Measurements from ENCODE around the gene CFAP74. TPM values are rescaled to one million over a fixed set of nuclear protein-coding genes. Genes with fewer than 3 reads are reported as not detected.

CFAP74 gene
- total RNA-seq, 3 donors from 2014 or later = 0.29 to 0.98 TPM; not detected in 1

DNA sequence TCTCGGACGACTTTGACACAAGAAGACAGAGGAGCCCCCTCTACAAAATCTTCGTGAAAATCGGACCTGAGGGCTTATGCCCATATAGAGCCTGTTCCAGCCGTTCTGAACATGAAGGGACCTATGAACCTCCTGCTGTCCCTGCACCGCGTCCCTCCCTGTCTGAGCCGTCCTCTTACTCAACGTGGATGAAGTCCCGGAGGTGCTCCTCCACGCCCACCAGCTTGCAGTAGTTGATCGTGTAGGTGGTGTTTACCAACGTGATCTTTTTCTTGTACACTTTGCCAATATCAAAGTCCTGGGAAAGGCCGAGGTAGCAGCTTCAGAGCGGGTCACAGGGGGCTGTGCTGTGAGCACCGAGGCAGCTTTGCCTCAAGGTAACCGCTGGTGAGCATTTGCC is 40.0 kb downstream of the CFAP74 start:
- Histone ChIP-seq H3K36me3 (no peaks in the 10 kb centered on the region), H3K9me3 (no peaks in the 10 kb centered on the region), H3K4me3 (no peak overlapping the region), H3K27ac (no peak overlapping the region), H3K27me3 (peaks cover 0 to 50% of the 10 kb centered on the region in 2 donors), H3K4me1 (peaks cover 0 to 5% of the 10 kb centered on the region in 2 donors)
- intact Hi-C loops (cut with DNase I; ENCODE audit: low total_unique reads) = no loop called here
- DNase-seq (ENCODE audit: low spot score in 2 of 2) = no peak
- TF ChIP-seq POLR2AphosphoS5 (IDR thresholded peaks at IDR 0.05) (no peak), POLR2A (IDR thresholded peaks at IDR 0.05) (no peak)
- TF ChIP-seq, protein P1, sequence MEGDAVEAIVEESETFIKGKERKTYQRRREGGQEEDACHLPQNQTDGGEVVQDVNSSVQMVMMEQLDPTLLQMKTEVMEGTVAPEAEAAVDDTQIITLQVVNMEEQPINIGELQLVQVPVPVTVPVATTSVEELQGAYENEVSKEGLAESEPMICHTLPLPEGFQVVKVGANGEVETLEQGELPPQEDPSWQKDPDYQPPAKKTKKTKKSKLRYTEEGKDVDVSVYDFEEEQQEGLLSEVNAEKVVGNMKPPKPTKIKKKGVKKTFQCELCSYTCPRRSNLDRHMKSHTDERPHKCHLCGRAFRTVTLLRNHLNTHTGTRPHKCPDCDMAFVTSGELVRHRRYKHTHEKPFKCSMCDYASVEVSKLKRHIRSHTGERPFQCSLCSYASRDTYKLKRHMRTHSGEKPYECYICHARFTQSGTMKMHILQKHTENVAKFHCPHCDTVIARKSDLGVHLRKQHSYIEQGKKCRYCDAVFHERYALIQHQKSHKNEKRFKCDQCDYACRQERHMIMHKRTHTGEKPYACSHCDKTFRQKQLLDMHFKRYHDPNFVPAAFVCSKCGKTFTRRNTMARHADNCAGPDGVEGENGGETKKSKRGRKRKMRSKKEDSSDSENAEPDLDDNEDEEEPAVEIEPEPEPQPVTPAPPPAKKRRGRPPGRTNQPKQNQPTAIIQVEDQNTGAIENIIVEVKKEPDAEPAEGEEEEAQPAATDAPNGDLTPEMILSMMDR (IDR thresholded peaks at IDR 0.05) = no peak

DNA sequence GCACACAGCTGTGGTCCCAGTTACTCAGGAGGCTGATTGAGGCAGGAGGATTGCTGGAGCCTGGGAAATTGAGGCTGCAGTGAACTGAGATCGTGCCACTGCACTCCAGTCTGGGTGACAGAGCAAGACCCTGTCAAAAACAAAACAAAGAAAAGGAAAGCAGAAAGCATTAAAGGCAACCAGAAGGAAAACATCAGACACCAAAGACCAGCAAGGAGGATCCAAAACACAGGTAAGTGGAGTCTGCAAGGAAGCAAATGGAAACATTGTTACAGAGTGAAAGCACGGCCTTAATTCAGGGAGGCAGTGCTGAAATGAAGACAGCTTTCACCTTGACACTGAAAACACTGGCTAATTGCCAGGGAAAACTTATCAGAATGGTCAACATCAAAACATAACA is 40.8 kb downstream of the CFAP74 start:
- no peak for DNase-seq (ENCODE audit: low spot score in 2 of 2)
- intact Hi-C loops (cut with DNase I; ENCODE audit: low total_unique reads) = no loop called here
- Histone ChIP-seq H3K9me3 (no peaks in the 10 kb centered on the region), H3K4me1 (peaks cover 0 to 5% of the 10 kb centered on the region in 2 donors), H3K27me3 (peaks cover 0 to 57% of the 10 kb centered on the region in 2 donors), H3K27ac (no peak overlapping the region), H3K36me3 (no peaks in the 10 kb centered on the region), H3K4me3 (no peak overlapping the region)
- TF ChIP-seq POLR2A (IDR thresholded peaks at IDR 0.05) = no peak
- TF ChIP-seq POLR2AphosphoS5 (IDR thresholded peaks at IDR 0.05) = no peak
- TF ChIP-seq, protein P1 (IDR thresholded peaks at IDR 0.05) = no peak

DNA sequence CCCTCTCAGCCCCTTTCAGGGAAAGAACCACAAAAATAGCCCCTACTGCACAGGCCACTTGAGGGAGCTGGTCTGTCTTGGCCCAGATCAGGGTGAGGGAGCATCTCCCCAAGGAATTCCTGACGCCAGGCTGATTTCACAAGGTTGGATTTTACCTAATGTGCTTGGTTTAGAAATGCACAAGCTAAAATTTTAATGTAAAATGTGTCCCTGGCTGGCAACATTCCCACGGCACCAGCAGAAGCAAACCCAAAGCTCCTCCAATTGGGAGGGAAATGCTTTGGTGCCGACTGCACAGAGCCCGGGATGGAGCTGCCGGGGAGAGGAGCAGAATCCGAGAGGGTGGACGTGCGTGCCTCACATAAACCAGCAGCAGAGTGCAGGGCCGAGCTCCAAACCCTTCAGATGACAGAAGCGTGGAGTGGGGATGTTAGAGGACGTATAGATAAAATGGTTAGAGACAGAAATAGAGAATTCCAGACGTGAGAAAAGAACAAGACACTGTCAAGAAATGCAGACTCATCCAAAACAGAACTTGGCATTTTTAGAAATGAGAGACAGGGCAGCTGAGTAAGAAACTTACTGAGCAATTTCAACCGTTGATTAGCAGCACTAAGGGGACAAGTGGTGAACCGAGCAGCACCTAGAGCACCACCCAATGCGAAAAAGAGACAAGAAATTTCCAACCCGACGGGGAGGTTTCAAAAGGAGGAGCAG is 42.9 kb downstream of the CFAP74 start:
- Histone ChIP-seq H3K27me3 (peaks cover 0 to 58% of the 10 kb centered on the region in 2 donors), H3K27ac (no peak overlapping the region), H3K4me1 (peaks cover 0 to 5% of the 10 kb centered on the region in 2 donors), H3K4me3 (no peak overlapping the region), H3K9me3 (no peaks in the 10 kb centered on the region), H3K36me3 (no peaks in the 10 kb centered on the region)
- intact Hi-C loops (cut with DNase I; ENCODE audit: low total_unique reads) = no loop called here
- no peak for DNase-seq (ENCODE audit: low spot score in 2 of 2)
- TF ChIP-seq, protein P1 (IDR thresholded peaks at IDR 0.05) = no peak
- no peak for TF ChIP-seq POLR2AphosphoS5 (IDR thresholded peaks at IDR 0.05)
- no peak for TF ChIP-seq POLR2A (IDR thresholded peaks at IDR 0.05)

DNA sequence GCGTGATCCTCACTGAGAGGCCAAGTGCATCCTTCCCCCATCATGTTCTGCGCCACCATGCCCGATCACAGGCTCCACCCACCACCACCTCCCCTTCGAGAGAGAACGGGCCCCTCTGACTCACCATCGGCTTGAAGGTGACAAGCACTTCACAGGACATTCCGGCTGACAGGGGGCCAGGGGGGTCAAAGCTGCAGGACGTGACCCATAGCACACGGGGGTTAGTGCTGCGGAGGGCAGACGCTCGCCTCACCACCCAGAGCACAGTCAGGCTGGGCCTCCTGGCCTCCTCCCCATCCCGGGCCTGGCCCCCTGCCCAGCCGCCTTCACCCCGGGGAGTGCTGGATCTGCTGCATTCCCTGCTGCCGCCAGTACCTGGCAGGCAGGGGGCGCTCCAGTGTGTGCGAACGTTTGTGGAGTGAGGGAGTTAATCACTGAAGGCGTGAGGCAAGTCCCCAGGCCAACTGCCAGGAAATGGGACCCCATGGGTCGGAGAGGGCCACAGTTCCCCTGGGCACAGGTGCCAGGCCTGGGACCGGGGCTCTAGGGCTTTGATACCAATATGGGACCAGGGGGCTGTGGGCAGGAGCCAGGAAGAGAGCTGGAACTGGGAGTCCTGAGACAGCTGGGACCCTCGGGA is 43.6 kb downstream of the CFAP74 start:
- H3K27ac ChIP-seq = no peak overlapping the region
- peaks cover 0 to 5% of the 10 kb centered on the region in 2 donors for H3K4me1 ChIP-seq
- TF ChIP-seq, protein P1 (IDR thresholded peaks at IDR 0.05) = peak; percentile 67 to 83 (median 83)
- TF ChIP-seq POLR2AphosphoS5 (IDR thresholded peaks at IDR 0.05) (no peak), POLR2A (IDR thresholded peaks at IDR 0.05) (no peak)
- intact Hi-C loops (cut with DNase I; ENCODE audit: low total_unique reads) = no loop called here
- H3K4me3 ChIP-seq = peak overlapping the region in 2 of 3 donors; percentile 14 to 48
- peak; percentile 71 to 90 for DNase-seq (ENCODE audit: low spot score in 2 of 2)
- peaks cover 0 to 52% of the 10 kb centered on the region in 2 donors for H3K27me3 ChIP-seq
- H3K9me3 ChIP-seq = no peaks in the 10 kb centered on the region
- H3K36me3 ChIP-seq = no peaks in the 10 kb centered on the region

DNA sequence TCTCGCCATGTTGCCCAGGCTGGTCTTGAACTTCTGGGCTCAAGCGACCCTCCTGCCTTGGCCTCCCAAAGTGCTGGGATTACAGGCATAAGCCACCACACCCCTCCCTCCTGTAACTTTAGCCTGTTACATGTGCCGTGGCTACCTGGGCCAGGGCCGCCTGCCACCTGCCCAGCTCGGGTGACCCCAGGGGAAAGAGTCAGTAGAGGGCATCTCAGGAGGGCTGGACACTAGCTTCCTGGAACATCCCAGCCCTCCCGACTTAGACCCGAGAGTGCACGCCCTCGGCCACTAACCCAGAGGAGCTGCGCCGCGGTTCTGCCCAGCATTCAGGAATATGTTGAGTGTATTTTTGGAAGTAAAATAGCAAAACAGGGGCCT is 44.1 kb downstream of the CFAP74 start:
- TF ChIP-seq, protein P1 (IDR thresholded peaks at IDR 0.05) = no peak
- TF ChIP-seq POLR2AphosphoS5 (IDR thresholded peaks at IDR 0.05) = no peak
- TF ChIP-seq POLR2A (IDR thresholded peaks at IDR 0.05) = no peak
- H3K36me3 ChIP-seq = no peaks in the 10 kb centered on the region
- intact Hi-C loops (cut with DNase I; ENCODE audit: low total_unique reads) = no loop called here
- H3K4me3 ChIP-seq = peak overlapping the region in 1 of 3 donors; percentile 14
- H3K27ac ChIP-seq = no peak overlapping the region
- no peak for DNase-seq (ENCODE audit: low spot score in 2 of 2)
- peaks cover 0 to 46% of the 10 kb centered on the region in 2 donors for H3K27me3 ChIP-seq
- H3K9me3 ChIP-seq = no peaks in the 10 kb centered on the region
- peaks cover 0 to 5% of the 10 kb centered on the region in 2 donors for H3K4me1 ChIP-seq
